CD4-positive, alpha-beta T cell treated with Interleukin-4 for 1 hour (primary cell): ENCODE results near the gene CDK17.

Experiments used
- DNase-seq, 2 donors: peaks; one replicate each; pipeline ENCODE4 v3.0.0-alpha.2; 2020 to 2022

Gene CDK17

DNA sequence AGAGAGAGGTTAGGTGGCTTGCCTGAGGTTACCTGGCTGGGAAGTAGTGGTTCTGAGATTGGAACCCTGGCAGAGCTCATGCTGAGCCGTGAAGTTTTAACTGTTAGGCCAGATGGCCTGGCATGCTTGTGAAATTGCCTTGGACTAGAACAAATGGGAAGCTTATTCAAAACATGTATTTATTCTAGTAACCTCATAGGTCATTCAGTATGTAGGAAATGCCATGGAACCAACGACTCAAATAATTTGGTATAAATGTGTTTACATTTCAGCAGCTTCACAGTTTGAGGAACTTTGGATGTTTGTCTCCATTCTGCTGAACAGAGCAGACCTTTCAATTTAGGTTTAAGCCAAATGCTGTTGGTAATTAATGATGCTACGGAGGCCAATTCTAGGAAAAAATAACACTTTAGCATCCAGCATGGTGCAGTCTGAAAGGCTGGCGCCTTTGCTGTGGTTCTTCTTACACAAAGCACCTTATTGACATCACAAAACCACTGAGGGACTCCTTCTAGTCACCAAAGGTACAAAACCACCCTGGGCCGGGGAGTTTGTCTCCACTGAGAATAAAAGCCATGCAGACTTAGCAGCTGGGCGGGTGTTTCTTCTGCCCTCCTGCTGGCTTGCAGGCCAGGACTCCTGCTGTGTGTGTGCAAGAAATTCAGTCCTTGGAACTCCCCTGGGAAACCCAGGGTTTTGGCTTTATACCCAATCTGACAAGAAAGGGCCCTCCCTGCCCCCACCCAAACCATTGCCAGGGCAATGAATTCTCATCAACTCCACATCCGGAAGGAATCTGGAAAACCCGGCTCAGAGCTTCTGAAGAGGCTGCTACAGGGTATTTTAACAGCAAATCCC lies 141.9 kb downstream of the CDK17 start:
- DNase-seq: peak; percentile 37 to 38

DNA sequence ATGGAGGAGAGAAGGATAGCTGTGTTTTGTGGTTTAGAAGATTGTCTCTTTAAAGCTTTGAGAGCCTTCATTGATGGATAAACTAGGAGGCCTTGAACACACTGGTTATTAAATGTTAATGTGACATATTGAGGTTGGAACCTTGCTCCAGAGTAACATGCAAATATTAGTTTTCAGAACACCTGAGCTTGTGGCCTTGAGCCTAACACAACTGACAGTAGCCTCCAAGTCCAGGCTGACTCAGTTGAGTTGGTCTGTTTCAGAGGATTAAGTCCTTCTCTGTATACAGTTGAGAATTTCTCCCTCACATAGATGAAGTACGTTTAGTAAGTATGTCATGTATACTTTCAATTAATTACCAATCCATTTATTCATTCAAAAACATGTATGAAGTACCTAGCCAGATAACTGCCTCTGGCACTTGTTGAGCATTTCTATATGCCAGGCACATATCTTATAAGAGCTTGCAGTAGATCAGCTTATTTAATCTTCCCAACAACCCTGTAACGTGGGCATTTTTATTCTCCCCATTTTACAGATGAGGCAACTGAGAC lies 142.6 kb downstream of the CDK17 start:
- no peak for DNase-seq

DNA sequence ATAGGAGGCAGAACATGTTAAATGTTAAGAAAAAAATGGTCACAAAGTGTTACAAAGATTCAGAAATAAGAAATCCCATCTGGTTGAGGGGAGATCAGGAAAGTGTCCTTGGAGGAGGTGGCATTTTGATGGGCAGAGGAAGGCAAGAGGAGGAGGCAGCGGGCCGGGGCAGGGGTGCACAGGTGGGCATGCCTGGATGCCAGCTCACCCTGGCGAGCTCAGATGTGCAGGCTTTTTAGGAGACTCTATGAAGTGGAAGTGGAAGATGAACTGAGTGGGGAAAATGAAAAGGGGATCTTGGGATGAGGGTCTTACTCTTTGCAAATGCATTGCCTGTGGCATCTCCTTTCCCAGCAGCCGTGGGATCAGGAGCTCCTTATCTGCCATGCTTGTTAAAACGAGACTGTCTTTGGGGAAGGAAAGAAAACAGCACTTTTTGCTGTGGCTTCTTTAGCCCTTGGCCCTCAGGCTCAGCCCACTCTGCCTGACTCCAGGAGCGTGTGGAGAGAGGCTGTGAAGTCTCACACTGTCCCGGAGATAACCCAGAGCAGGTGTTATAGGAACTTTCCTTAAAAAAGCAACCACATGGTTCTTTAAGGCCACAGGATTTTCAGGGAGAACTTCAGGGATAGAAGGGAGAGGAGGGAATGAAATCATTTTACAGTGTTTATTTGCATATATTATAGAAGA lies 143.4 kb downstream of the CDK17 start:
- DNase-seq: no peak

DNA sequence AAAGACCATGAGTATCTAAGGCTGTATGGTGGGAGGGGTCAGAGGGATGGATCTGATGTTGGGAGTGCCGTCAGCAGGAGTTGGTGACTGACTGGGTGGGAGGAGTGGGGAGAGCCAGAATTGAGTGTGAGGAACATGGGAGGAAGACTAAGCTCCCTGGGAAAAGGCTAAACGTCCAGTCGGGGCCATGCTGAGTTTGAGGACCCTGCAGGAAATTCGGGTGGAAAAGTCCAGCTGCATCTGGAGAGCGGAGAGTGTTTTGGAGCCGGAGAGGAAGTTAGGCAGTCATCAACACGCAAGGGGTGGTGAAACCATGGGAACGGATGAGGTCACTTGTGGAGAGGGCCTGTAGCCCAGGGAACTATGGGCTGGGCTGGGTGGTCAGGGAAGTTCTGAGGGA lies 145.2 kb downstream of the CDK17 start:
- DNase-seq: no peak

DNA sequence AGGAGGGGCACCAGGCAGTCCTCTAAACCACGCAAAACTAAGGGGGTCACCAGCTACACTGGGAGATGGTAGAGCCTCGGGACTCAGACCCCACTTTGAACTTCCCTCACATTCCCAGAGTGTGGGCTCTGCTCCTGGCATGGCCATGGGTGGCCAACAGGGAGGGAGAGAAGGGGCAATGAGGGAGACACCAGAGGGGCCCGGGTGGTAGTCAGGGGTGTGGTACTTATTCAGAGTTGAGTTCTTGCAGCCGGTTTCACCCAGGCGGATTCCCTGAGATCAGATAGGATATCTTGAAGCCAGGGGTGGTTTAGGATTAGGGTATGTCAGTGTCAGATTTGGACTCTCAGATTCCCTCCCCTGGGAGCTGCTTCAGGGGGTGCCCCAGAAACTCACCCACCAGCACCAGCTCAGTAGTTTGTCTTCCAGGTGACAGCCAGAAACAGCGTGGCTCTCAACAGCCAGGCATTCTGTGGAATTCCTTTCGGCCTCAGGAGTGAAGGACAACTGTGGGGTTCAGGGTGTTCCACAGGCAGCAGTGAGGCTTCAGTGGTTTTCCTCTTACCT lies 150.0 kb downstream of the CDK17 start:
- no peak for DNase-seq

DNA sequence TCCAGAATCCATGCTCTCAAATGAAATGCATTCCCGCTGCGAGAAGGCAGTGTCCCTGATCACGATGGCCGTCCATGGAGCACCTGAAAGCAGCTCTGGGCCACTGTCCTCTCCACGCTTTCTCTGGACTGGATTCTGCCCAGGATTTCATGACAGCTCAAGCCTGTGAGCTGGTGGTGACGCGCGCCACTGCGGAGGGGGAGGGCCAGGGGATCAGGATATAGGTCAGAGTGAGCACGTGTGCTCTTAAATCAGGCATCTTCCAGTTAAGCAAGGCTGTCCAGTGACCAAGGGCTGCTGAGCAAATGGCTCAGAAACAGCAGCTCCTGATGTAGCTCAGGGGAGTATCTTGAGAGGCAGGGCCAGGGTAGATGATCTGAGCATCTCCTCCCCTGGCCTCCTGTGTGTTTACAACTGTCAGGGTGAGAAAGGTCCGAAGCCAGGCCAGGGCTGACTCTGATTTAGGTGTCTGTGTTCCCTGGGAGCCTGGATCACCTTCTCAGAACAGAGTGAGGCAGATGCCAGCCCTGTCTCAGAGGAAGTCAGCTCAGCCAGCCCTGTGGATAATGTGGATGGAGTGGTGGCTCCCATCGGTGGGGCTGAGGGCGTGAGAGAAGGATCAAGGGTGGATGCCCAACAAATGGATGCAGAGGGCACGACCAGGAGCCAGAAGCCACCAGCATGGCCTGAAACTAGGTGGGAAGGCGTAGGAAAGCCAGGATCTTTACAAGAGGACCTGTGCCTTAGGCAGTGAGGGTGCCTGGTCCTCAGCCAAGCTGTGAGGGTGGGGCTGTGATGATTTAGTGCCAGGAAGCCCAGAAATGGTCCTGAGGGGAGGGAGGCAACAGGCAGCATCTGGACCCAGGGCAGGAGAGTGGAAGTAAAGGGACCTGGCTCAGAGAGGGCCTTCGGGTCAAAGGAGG lies 150.8 kb downstream of the CDK17 start:
- no peak for DNase-seq

DNA sequence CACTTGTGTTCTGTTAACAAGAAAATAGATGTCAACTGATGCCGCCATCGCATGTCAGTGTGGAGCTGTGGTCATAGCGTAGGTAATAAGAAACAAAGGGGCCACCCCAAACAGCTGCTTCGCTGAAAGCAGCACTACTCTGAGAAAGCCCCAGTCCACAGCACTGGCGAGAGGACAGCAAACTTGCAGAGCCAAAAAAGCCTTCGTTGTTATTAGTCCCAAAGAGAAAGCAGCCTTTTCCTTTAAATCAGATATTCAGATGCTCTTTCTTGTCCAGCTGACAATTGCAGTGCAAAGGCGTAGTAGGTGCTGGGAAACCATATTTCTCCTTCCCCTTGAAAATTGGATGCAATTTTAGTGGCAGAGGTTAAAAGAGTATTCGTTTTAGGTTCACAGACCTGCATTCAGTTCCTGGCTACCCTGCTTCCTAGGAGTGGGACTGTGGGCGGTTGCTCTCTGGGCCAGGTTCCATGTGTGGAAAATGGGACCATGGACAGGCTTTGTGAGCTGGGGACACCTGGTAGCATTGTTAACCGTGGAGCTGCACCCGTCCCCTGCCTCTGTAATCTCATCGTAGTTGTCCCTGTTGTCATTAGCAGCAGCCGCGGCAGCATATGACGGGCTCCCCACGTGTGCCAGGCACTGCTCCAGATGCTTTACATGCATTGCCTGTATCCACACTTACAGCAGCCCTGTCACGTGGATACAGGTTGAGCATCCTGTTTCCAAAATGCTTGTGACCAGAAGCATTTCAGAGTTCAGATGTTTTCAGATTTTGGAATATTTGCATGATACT lies 151.9 kb downstream of the CDK17 start:
- DNase-seq: no peak

DNA sequence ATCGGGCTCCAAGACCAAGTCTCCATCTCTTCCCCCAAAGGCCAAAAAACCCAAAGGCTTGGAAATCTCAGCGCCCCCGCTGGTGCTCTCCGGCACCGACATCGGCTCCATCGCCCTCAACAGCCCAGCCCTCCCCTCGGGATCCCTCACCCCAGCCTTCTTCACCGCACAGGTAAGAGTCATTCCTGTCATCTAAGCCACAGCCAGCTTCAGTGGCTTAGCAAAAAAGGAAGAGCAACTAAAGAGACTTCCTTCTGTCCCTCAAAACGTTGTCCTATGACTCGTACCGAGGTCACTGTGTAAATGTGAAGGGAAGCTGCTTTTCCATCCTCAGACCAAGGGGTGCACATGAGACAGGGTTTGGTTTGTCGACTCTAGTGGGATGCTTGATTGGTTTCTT lies 152.7 kb downstream of the CDK17 start:
- DNase-seq: no peak

DNA sequence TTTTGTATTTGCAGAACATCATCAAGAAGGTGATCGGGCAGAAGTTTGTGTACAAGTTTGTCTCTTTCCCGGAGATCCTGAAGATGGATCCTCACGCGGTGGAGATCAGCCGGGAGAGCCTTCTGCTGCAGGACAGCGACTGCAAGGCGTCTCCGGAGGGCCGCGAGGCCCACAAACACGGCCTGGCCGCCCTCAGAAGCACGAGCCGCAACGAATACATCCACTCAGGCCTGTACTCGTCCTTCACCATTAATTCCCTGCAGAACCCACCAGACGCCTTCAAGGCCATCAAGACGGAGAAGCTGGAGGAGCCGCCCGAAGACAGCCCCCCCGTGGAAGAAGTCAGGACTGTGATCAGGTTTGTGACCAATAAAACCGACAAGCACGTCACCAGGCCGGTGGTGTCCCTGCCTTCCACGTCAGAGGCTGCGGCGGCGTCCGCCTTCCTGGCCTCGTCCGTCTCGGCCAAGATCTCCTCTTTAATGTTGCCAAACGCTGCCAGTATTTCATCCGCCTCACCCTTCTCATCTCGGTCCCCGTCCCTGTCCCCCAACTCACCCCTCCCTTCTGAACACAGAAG lies 153.2 kb downstream of the CDK17 start:
- no peak for DNase-seq

DNA sequence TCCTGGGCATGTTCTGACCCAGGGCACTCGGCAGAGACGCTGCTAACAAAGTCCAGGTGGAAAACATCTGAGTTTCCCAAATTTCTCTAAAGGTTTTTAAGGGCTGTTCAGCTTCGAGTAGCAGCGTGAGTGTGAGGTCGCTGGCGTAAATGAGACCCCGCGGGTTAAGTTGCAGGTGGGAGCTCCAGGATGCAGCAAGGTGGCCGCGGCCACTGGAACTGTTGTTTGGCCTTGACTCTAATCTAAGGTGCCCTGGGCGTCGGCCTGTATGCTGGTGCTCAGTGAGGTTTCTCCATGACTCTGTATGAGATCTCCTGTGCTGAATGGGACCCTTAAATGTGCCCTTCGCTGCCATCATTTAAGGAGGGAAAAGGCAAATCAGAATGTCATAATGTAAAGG lies 155.4 kb downstream of the CDK17 start:
- DNase-seq: no peak

DNA sequence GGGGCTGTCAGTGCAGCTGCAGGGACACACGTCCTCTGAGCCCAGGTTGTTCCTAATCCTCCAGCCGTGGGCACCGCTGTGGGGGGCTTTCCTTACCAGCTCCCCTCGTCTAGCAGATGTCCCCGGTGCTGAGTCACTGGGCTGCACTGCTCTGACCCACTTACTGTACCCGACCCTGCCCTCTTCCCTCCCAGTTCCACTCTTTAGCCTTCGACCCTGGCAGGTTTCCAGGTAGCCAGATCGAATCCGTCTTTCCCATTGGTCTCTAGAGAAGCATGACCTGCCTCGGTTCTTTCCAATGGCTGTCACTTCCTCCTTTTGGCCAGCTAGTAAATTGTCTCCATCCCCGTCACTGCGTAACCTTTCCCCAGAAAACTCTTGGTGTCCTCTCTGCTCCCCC lies 157.6 kb downstream of the CDK17 start:
- peak; percentile 22 to 51 for DNase-seq

DNA sequence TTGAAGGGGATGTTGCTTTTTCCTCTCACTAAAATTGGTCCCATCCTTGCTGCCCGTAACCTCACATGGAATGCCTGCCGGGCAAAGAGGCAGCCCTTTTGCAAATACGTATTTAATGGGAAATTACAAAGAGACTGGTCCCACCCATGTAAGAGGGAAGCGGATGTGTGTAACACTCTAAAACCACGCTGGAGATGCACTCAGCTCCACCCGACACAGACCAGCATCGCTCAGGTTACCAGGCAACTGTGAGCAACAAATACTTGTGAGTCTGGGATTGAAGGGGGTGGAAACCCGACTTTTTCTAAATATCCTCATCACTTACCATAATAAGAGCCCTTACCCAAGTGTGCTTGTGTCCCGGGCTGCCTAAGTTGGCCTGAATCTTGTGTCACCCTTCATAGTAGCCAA lies 158.4 kb downstream of the CDK17 start:
- DNase-seq: peak; percentile 92 to 95

DNA sequence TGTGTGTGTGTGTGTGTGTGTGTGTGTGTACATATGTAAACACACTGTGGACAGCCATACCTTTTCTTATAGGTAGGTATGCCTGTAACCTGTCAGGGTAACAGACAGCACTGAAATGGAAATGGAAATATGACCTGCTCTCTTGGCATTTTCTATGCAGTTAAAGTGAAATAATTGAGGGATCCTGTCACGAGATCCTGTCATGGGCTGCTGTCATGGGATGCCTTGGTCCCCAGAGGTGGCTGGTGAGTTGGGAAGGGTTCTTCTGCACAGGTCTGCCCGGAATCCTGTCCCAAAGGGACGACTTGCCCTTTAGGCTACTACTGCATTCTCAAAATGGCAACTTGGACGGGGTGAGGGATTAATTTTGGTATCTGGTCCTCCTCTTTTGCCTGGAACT lies 158.8 kb downstream of the CDK17 start:
- DNase-seq: peak in 1 of 2 donors; percentile 45

DNA sequence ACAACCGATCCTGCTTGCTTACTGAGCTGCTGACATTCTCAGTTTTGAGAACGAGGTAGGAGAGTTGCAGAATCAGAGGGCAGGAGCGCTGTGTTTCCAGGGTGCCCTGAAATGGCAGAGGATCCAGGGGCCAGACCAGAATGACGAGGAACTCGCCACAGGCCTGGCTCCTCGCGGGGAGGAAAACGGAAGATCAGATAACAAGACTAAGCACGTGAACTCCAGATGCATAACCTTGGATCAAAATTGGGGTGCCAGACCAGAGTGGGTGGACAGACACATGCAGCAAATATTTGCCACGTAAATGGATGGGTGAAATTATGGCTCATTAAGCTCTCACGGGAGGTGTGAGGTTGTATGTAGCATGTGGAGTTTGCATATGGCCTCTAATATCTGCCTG lies 159.6 kb downstream of the CDK17 start:
- DNase-seq: no peak

DNA sequence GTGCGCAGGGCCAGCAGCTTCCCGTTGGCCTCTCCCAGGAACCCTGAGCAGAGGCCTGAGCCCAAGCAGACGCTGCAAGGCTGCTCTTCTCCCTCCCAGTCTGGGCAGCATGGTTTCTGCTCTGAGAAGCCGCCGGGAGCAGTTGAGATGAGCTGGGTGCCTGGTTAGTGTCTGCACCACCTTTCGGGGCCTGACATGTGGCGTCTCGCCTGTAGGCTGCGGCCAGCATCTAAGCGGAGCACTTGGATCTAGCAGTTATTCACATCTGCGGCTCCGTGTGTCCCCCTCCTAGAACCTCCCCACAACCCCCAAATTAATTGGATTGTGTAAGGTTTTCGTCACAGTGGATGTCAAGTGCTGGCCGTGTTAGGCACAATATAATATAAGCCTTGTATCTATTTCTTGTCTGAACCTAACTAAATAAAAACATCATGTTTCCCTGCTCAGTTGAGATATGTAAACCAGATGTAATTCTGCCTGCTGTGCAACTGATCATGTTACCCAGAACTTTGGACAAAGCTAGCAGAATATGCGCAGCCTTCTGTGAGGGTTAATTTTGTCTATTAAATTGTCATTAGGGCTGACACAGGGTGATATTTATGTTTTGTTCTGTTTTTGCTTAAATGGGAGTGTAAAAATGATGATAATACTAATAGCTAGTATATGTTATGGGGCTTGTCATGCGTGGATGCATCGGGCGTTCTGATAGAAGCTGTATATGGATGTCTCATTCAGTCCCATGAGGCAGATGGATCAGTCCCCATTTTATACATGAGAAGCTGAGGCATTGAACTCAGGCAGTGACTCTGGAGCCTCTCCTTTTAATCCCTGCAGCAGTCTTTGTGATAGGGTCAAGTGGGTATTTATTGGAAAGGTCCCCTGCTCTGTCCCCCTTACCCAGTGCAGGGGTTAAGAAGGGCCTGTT lies 160.3 kb downstream of the CDK17 start:
- DNase-seq: no peak

DNA sequence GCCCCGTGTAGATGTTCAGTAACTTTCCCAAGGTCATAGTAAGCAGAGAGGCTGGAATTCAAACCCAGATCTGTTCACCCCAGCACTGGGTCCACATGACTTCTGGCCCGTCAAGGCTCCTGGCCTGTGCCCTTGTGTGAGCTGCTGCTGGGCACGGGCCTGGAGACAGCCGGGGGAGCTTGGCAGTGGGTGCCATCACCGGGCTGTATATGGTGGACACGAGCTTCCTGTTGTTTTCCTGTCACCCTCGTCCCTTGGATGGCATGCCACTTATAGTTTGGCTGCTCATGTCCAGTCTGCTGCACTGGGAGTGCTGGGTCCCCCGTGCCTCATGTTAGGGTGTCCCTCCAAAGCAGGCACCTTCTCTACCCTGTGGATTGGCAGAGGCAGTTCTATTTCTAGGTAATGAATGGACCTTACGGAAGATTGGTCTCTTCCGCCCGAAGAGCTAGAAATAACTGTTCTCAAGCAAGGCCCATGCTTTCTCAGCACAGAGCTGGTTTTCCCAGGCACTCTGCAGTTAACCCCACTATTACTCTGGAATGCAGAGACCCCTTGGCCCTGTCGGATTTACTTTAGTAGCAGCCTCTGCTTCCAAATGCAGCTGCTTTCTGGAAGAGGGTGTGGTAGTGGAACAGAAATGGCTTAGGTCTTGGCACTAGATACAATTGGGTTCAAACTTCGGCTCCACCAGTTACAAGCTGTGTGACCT lies 161.7 kb downstream of the CDK17 start:
- no peak for DNase-seq

DNA sequence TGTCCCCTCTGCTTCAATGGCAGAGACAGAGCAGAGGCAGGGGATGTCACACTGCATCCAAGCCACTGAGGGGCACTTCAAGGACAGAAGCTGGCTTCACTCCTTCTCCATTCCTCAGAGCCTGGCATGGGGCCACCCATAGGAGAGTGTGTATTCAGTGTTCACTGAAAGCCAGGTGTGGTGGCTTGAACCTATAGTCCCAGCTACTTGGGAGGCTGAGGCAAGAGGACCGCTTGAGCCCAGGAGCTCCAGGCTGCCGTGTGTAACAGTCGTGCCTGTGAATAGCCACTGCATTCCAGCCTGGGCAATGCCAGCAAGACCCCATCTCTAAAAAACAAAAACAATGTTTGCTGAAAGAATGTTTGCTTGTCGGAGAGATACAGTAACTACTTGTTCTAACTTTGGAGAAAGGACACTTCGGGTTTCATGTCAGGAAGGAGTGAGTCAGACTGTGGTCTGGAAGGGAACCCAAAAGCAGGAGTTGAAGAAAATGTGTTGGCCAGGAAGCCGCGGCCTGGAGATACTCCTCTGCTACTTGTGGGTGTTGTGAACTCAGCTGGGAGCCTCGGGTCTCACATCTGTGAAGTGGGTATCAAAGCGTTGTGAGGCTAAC lies 162.7 kb downstream of the CDK17 start:
- DNase-seq: peak; percentile 64 to 71

DNA sequence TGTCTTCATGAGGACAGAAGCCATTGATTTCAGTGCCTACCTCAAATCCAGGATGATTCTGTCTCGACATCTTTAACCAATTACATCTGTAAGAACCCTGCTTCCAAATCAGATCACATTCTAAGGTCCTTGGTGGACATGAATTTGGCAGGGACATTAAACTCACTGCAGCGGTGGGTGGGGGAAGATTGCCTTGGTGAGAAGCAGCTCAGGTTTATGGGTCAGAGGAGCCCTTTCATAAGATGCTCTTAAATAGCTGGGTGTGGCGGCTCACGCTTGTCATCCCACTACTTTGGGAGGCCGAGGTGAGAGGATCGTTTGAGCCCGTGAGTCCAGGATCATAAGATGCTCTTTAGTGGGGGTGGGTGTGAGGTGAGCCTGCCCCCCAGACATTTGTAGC lies 163.2 kb downstream of the CDK17 start:
- DNase-seq: no peak

DNA sequence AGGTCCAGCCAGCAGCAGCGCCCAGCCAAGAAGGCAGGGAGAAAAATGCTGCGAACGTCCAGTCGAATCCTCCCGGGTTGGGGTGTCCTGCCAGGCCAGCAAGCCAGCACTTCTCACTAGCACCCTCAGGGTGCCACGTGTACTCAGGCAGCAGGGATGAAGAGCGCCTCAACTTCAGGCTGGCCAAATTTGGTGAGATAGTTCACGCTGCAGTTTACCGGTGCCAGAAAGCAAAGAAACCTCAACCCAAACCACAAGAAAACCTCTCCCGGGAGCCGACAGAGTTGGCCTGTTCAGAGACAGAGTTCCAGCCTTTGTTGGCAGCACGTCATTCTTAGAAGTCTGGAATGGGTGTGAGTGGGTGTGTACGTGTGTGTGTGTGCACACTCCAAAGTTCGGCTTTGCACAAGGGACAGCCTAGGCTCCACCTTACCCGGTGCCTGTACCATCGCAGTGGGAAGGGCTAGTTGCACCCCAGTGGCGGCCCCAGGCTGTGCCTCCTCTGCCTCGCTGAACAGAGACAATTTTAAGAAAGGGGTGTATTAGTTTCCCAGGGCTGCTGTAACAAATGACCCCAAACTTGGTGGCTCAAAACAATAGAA lies 163.9 kb downstream of the CDK17 start:
- DNase-seq: peak; percentile 43 to 50
